ENCODE results near the gene ZFR.

Gene ZFR

GRCh38 chr5:32394981-32395380 lies 49.6 kb downstream of the ZFR start:
- no peak for TF ChIP-seq POLR2A (IDR thresholded peaks at IDR 0.05; ENCODE audit: low read depth, low read length)
- TF ChIP-seq POLR2AphosphoS5 (IDR thresholded peaks at IDR 0.05; ENCODE audit: low read depth, low read length): no peak
- TF ChIP-seq PAX5 (IDR thresholded peaks at IDR 0.05; ENCODE audit: insufficient read depth, low read length, severe bottlenecking): no peak
- no peak for TF ChIP-seq POU2F2 (IDR thresholded peaks at IDR 0.05; ENCODE audit: low read depth, low read length)
- no peak for TF ChIP-seq SPI1 (IDR thresholded peaks at IDR 0.05; ENCODE audit: low read depth, low read length)
- TF ChIP-seq TAF1 (IDR thresholded peaks at IDR 0.05; ENCODE audit: low read depth, low read length): no peak
- DNase-seq (ENCODE audit: insufficient read length, low spot score): no peak
- no peak for FAIRE-seq

- FAIRE-seq (no peak), DNase-seq (ENCODE audit: insufficient read length, low spot score) (no peak)
- no peak for TF ChIP-seq TAF1 (IDR thresholded peaks at IDR 0.05; ENCODE audit: low read depth, low read length)
- TF ChIP-seq PAX5 (IDR thresholded peaks at IDR 0.05; ENCODE audit: insufficient read depth, low read length, severe bottlenecking): no peak
- no peak for TF ChIP-seq POLR2A (IDR thresholded peaks at IDR 0.05; ENCODE audit: low read depth, low read length)
- TF ChIP-seq SPI1 (IDR thresholded peaks at IDR 0.05; ENCODE audit: low read depth, low read length): no peak
- no peak for TF ChIP-seq POU2F2 (IDR thresholded peaks at IDR 0.05; ENCODE audit: low read depth, low read length)
- no peak for TF ChIP-seq POLR2AphosphoS5 (IDR thresholded peaks at IDR 0.05; ENCODE audit: low read depth, low read length)
Observed at GRCh38 chr5:32392039-32392438, 52.5 kb downstream of the ZFR start.

- FAIRE-seq (no peak), DNase-seq (ENCODE audit: insufficient read length, low spot score) (no peak)
- TF ChIP-seq PAX5 (IDR thresholded peaks at IDR 0.05; ENCODE audit: insufficient read depth, low read length, severe bottlenecking) (no peak), SPI1 (IDR thresholded peaks at IDR 0.05; ENCODE audit: low read depth, low read length) (no peak), POU2F2 (IDR thresholded peaks at IDR 0.05; ENCODE audit: low read depth, low read length) (no peak), POLR2A (IDR thresholded peaks at IDR 0.05; ENCODE audit: low read depth, low read length) (no peak), POLR2AphosphoS5 (IDR thresholded peaks at IDR 0.05; ENCODE audit: low read depth, low read length) (no peak), TAF1 (IDR thresholded peaks at IDR 0.05; ENCODE audit: low read depth, low read length) (no peak)
Observed at GRCh38 chr5:32390819-32391591, 53.5 kb downstream of the ZFR start.

GRCh38 chr5:32388432-32389129 lies 56.0 kb downstream of the ZFR start:
- FAIRE-seq (no peak), DNase-seq (ENCODE audit: insufficient read length, low spot score) (no peak)
- TF ChIP-seq TAF1 (IDR thresholded peaks at IDR 0.05; ENCODE audit: low read depth, low read length): no peak
- no peak for TF ChIP-seq PAX5 (IDR thresholded peaks at IDR 0.05; ENCODE audit: insufficient read depth, low read length, severe bottlenecking)
- no peak for TF ChIP-seq POLR2AphosphoS5 (IDR thresholded peaks at IDR 0.05; ENCODE audit: low read depth, low read length)
- no peak for TF ChIP-seq POU2F2 (IDR thresholded peaks at IDR 0.05; ENCODE audit: low read depth, low read length)
- TF ChIP-seq SPI1 (IDR thresholded peaks at IDR 0.05; ENCODE audit: low read depth, low read length): no peak
- TF ChIP-seq POLR2A (IDR thresholded peaks at IDR 0.05; ENCODE audit: low read depth, low read length): no peak

- no peak for TF ChIP-seq TAF1 (IDR thresholded peaks at IDR 0.05; ENCODE audit: low read depth, low read length)
- FAIRE-seq (no peak), DNase-seq (ENCODE audit: insufficient read length, low spot score) (no peak)
Observed at GRCh38 chr5:32387841-32388240, 56.7 kb downstream of the ZFR start.

- FAIRE-seq: no peak
- no peak for DNase-seq (ENCODE audit: insufficient read length, low spot score)
- no peak for TF ChIP-seq POU2F2 (IDR thresholded peaks at IDR 0.05; ENCODE audit: low read depth, low read length)
- no peak for TF ChIP-seq SPI1 (IDR thresholded peaks at IDR 0.05; ENCODE audit: low read depth, low read length)
- TF ChIP-seq POLR2AphosphoS5 (IDR thresholded peaks at IDR 0.05; ENCODE audit: low read depth, low read length): no peak
- TF ChIP-seq TAF1 (IDR thresholded peaks at IDR 0.05; ENCODE audit: low read depth, low read length): no peak
- no peak for TF ChIP-seq PAX5 (IDR thresholded peaks at IDR 0.05; ENCODE audit: insufficient read depth, low read length, severe bottlenecking)
- TF ChIP-seq POLR2A (IDR thresholded peaks at IDR 0.05; ENCODE audit: low read depth, low read length): no peak
Observed at GRCh38 chr5:32387211-32387610, 57.3 kb downstream of the ZFR start.

- TF ChIP-seq SPI1 (IDR thresholded peaks at IDR 0.05; ENCODE audit: low read depth, low read length): no peak
- TF ChIP-seq POLR2A (IDR thresholded peaks at IDR 0.05; ENCODE audit: low read depth, low read length): no peak
- DNase-seq (ENCODE audit: insufficient read length, low spot score) (no peak), FAIRE-seq (no peak)
Observed at GRCh38 chr5:32384621-32385020, 59.9 kb downstream of the ZFR start.

- DNase-seq (ENCODE audit: insufficient read length, low spot score) (no peak), FAIRE-seq (no peak)
- no peak for TF ChIP-seq TAF1 (IDR thresholded peaks at IDR 0.05; ENCODE audit: low read depth, low read length)
- TF ChIP-seq PAX5 (IDR thresholded peaks at IDR 0.05; ENCODE audit: insufficient read depth, low read length, severe bottlenecking): no peak
- TF ChIP-seq POLR2A (IDR thresholded peaks at IDR 0.05; ENCODE audit: low read depth, low read length): no peak
- TF ChIP-seq SPI1 (IDR thresholded peaks at IDR 0.05; ENCODE audit: low read depth, low read length): no peak
- no peak for TF ChIP-seq POU2F2 (IDR thresholded peaks at IDR 0.05; ENCODE audit: low read depth, low read length)
- TF ChIP-seq POLR2AphosphoS5 (IDR thresholded peaks at IDR 0.05; ENCODE audit: low read depth, low read length): no peak
Observed at GRCh38 chr5:32383586-32383985, 61.0 kb downstream of the ZFR start.

- TF ChIP-seq TAF1 (IDR thresholded peaks at IDR 0.05; ENCODE audit: low read depth, low read length) (no peak), PAX5 (IDR thresholded peaks at IDR 0.05; ENCODE audit: insufficient read depth, low read length, severe bottlenecking) (no peak), SPI1 (IDR thresholded peaks at IDR 0.05; ENCODE audit: low read depth, low read length) (no peak), POLR2AphosphoS5 (IDR thresholded peaks at IDR 0.05; ENCODE audit: low read depth, low read length) (no peak), POLR2A (IDR thresholded peaks at IDR 0.05; ENCODE audit: low read depth, low read length) (no peak), POU2F2 (IDR thresholded peaks at IDR 0.05; ENCODE audit: low read depth, low read length) (no peak)
- DNase-seq (ENCODE audit: insufficient read length, low spot score) (no peak), FAIRE-seq (no peak)
Observed at GRCh38 chr5:32383065-32383464, 61.5 kb downstream of the ZFR start.

GRCh38 chr5:32379421-32379820 lies 65.1 kb downstream of the ZFR start:
- TF ChIP-seq POU2F2 (IDR thresholded peaks at IDR 0.05; ENCODE audit: low read depth, low read length) (no peak), POLR2A (IDR thresholded peaks at IDR 0.05; ENCODE audit: low read depth, low read length) (no peak), POLR2AphosphoS5 (IDR thresholded peaks at IDR 0.05; ENCODE audit: low read depth, low read length) (no peak), SPI1 (IDR thresholded peaks at IDR 0.05; ENCODE audit: low read depth, low read length) (no peak), TAF1 (IDR thresholded peaks at IDR 0.05; ENCODE audit: low read depth, low read length) (no peak), PAX5 (IDR thresholded peaks at IDR 0.05; ENCODE audit: insufficient read depth, low read length, severe bottlenecking) (no peak)
- FAIRE-seq (no peak), DNase-seq (ENCODE audit: insufficient read length, low spot score) (no peak)

Measured in GM12891 (cell line).